ENCODE measurements around the gene GNAQ. TPM values are rescaled to one million over a fixed set of nuclear protein-coding genes. Genes with fewer than 3 reads are reported as not detected.
A peak's percentile ranks its signal among the peaks of the same experiment; 100 is the strongest.

The GNAQ gene
- total and polyA plus RNA-seq, 2 experiments from 2014 or later: 21.1 to 43.1 TPM

DNA sequence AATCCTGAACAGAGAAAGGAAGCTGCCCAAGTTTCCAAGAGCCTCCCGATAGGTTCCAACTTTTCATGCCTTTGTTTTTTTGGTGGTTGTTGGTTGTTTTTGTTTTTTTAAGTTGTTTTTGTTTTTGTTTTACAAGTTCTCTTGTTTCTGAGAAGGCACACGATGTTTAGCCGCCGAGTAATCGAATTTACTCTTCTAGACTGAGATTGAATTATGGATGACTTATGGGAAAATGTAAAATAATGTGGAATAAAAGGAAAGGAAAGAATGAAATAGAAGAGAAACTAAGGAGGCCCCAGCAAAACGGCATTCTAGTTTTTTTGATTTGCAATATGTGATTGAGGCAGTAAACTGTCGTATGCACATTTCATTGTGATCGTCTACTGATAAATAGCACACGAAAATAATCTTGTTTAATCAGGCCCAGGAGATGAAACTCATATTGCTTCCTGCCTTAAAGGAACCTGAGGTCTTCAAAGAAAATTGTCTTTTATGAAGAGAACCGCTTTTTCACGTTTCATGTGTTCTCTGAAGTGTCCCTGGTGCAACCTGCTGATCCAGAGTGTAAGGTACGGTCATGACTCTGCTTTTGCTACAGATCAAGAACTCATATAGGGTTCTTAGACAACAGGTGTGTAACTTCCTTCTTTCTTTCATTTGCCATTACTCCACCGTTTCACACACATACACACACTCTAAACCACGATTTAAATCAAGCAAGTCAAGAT lies 1.3 kb upstream of the GNAQ start (continued):
- no peak for TF ChIP-seq ZNF331 (CRISPR knock-in tag; IDR thresholded peaks at IDR 0.05; ENCODE audit: low read depth)
- TF ChIP-seq, protein P1, sequence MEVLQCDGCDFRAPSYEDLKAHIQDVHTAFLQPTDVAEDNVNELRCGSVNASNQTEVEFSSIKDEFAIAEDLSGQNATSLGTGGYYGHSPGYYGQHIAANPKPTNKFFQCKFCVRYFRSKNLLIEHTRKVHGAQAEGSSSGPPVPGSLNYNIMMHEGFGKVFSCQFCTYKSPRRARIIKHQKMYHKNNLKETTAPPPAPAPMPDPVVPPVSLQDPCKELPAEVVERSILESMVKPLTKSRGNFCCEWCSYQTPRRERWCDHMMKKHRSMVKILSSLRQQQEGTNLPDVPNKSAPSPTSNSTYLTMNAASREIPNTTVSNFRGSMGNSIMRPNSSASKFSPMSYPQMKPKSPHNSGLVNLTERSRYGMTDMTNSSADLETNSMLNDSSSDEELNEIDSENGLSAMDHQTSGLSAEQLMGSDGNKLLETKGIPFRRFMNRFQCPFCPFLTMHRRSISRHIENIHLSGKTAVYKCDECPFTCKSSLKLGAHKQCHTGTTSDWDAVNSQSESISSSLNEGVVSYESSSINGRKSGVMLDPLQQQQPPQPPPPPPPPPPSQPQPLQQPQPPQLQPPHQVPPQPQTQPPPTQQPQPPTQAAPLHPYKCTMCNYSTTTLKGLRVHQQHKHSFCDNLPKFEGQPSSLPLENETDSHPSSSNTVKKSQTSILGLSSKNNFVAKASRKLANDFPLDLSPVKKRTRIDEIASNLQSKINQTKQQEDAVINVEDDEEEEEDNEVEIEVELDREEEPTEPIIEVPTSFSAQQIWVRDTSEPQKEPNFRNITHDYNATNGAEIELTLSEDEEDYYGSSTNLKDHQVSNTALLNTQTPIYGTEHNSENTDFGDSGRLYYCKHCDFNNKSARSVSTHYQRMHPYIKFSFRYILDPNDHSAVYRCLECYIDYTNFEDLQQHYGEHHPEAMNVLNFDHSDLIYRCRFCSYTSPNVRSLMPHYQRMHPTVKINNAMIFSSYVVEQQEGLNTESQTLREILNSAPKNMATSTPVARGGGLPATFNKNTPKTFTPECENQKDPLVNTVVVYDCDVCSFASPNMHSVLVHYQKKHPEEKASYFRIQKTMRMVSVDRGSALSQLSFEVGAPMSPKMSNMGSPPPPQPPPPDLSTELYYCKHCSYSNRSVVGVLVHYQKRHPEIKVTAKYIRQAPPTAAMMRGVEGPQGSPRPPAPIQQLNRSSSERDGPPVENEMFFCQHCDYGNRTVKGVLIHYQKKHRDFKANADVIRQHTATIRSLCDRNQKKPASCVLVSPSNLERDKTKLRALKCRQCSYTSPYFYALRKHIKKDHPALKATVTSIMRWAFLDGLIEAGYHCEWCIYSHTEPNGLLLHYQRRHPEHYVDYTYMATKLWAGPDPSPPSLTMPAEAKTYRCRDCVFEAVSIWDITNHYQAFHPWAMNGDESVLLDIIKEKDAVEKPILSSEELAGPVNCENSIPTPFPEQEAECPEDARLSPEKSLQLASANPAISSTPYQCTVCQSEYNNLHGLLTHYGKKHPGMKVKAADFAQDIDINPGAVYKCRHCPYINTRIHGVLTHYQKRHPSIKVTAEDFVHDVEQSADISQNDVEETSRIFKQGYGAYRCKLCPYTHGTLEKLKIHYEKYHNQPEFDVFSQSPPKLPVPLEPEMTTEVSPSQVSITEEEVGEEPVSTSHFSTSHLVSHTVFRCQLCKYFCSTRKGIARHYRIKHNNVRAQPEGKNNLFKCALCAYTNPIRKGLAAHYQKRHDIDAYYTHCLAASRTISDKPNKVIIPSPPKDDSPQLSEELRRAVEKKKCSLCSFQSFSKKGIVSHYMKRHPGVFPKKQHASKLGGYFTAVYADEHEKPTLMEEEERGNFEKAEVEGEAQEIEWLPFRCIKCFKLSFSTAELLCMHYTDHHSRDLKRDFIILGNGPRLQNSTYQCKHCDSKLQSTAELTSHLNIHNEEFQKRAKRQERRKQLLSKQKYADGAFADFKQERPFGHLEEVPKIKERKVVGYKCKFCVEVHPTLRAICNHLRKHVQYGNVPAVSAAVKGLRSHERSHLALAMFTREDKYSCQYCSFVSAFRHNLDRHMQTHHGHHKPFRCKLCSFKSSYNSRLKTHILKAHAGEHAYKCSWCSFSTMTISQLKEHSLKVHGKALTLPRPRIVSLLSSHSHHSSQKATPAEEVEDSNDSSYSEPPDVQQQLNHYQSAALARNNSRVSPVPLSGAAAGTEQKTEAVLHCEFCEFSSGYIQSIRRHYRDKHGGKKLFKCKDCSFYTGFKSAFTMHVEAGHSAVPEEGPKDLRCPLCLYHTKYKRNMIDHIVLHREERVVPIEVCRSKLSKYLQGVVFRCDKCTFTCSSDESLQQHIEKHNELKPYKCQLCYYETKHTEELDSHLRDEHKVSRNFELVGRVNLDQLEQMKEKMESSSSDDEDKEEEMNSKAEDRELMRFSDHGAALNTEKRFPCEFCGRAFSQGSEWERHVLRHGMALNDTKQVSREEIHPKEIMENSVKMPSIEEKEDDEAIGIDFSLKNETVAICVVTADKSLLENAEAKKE (CRISPR knock-in tag; IDR thresholded peaks at IDR 0.05): no peak
- TF ChIP-seq JUNB (IDR thresholded peaks at IDR 0.05; ENCODE audit: unreplicated experiment): no peak

DNA sequence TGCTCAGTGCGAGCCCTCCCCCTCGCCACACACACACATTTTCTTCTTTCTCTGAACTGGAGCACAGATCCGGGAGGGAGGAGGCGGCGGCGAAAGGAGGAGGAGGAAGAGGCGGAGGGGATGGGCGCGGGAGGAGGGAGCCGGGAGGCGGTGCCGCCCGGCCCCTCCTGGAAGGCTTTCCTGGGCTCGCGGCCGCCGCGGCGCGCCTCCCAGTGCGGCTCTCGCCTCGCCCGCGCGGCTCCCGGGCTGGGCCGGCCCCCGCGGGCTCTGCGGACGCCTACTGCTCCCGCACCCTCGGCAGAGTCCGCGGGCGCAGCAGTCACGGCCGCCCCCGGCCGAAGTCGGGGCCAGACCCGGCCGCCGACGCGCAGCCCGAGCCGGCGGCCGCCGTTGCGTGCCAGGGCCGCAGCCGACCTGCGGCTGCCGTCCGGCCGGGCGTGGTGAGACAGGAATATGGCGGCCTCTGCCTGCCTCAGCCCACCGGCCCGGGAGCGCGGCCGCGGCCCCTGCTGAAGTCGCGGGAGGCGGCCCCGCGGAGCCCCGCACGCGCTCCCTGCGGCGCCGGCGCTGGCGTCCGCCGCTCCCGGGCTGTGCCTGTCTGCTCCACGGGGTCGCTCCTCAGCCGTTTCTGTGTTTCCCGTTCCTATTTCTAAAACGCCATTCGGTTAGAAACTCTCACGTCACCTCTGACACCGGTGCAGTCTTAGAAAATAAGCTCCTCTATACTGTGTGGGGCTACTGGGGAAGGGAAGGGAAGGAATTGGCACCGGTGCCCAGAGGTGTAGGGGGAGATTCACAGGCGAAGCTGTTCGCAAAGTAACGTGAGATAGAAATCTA lies 500 bp upstream of the GNAQ start:
- peak overlapping the region; percentile 43; the same call in 1 of the 2 replicates for H3K27ac ChIP-seq (ENCODE audit: low read depth)
- peaks cover 56% of the 10 kb centered on the region for H3K4me1 Mint-ChIP-seq

More for the DNA sequence above, 500 bp upstream of the GNAQ start:
- peaks cover 8% of the 10 kb centered on the region for H4K20me1 ChIP-seq (replicated peaks; ENCODE audit: insufficient read depth)
- H3K27me3 ChIP-seq (ENCODE audit: insufficient read depth): no peaks in the 10 kb centered on the region
- H3F3A ChIP-seq (replicated peaks; ENCODE audit: low read depth): no peaks in the 10 kb centered on the region
- Mint-ChIP-seq H3K9me3 (no peaks in the 10 kb centered on the region; the same call in 2 of the 3 replicates), H3K36me3 (ENCODE audit: low read depth) (no peaks in the 10 kb centered on the region; the same call in 2 of the 3 replicates), H3K4me3 (peak overlapping the region; percentile 98), H3K27me3 (ENCODE audit: insufficient read depth, low read depth, poor library complexity) (peaks cover 10% of the 10 kb centered on the region), H3K27ac (peak overlapping the region; percentile 98)
- H3K4me2 ChIP-seq: peak overlapping the region; percentile 76
- H2AFZ ChIP-seq: peak overlapping the region; percentile 10
- H3K4me3 ChIP-seq: peak overlapping the region; percentile 81
- TF ChIP-seq ZNF331 (CRISPR knock-in tag; IDR thresholded peaks at IDR 0.05; ENCODE audit: low read depth) (no peak), STAT1 (IDR thresholded peaks at IDR 0.05; ENCODE audit: unreplicated experiment) (no peak), CREB1 (CRISPR knock-in tag; IDR thresholded peaks at IDR 0.05; ENCODE audit: low read depth) (peak; percentile 49; the same call in 1 of the 2 replicates), POLR2AphosphoS5 (IDR thresholded peaks at IDR 0.05; ENCODE audit: low read depth) (peak; percentile 60), JUNB (IDR thresholded peaks at IDR 0.05; ENCODE audit: unreplicated experiment) (no peak)
- no peaks in the 10 kb centered on the region for H3K36me3 ChIP-seq (ENCODE audit: insufficient read depth)
- H3K9me2 ChIP-seq (ENCODE audit: insufficient read depth): no peaks in the 10 kb centered on the region
- DNase-seq (ENCODE audit: low spot score) (peak; percentile 90), ATAC-seq (peak; percentile 51)
- peaks cover 20% of the 10 kb centered on the region for H3K4me1 ChIP-seq (ENCODE audit: insufficient read depth)
- H3K79me2 ChIP-seq (replicated peaks; ENCODE audit: insufficient read depth): peaks cover 36% of the 10 kb centered on the region
